ENCODE results near the gene ZP2. TPM values are rescaled to one million over a fixed set of nuclear protein-coding genes. Genes with fewer than 3 reads are reported as not detected.

The ZP2 gene
- total RNA-seq, 1 donor from 2014 or later: not detected

GRCh38 chr16:21224800-21225199 is 13.4 kb upstream of the ZP2 start:
- H3K9me3 Mint-ChIP-seq: no peaks in the 10 kb centered on the region
- TF ChIP-seq CTCF (conservative IDR thresholded peaks at IDR 0.05): no peak

GRCh38 chr16:21223787-21224186 is 12.4 kb upstream of the ZP2 start:
- H3K27me3 Mint-ChIP-seq (ENCODE audit: low read depth): peaks cover 12% of the 10 kb centered on the region
- DNase-seq (ENCODE audit: low read depth, low spot score): no peak
- H3K4me3 Mint-ChIP-seq: no peak overlapping the region
- no peak for TF ChIP-seq CTCF (conservative IDR thresholded peaks at IDR 0.05)
- peaks cover 6% of the 10 kb centered on the region for H3K4me1 Mint-ChIP-seq
- H3K27ac Mint-ChIP-seq (ENCODE audit: unreplicated experiment): no peak overlapping the region
- no peaks in the 10 kb centered on the region for H3K36me3 Mint-ChIP-seq (ENCODE audit: low read depth)
- no peaks in the 10 kb centered on the region for H3K9me3 Mint-ChIP-seq

More at GRCh38 chr16:21224800-21225199, 13.4 kb upstream of the ZP2 start:
- no peaks in the 10 kb centered on the region for H3K36me3 Mint-ChIP-seq (ENCODE audit: low read depth)
- H3K27ac Mint-ChIP-seq (ENCODE audit: unreplicated experiment): no peak overlapping the region
- peaks cover 6% of the 10 kb centered on the region for H3K4me1 Mint-ChIP-seq
- no peak for DNase-seq (ENCODE audit: low read depth, low spot score)
- no peak overlapping the region for H3K4me3 Mint-ChIP-seq
- peaks cover 10% of the 10 kb centered on the region for H3K27me3 Mint-ChIP-seq (ENCODE audit: low read depth)

- H3K9me3 Mint-ChIP-seq: no peaks in the 10 kb centered on the region
- TF ChIP-seq CTCF (conservative IDR thresholded peaks at IDR 0.05): no peak
- no peaks in the 10 kb centered on the region for H3K36me3 Mint-ChIP-seq (ENCODE audit: low read depth)
- H3K4me3 Mint-ChIP-seq: no peak overlapping the region
- H3K27ac Mint-ChIP-seq (ENCODE audit: unreplicated experiment): no peak overlapping the region
- no peak for DNase-seq (ENCODE audit: low read depth, low spot score)
- H3K4me1 Mint-ChIP-seq: peaks cover 2% of the 10 kb centered on the region
- peaks cover 15% of the 10 kb centered on the region for H3K27me3 Mint-ChIP-seq (ENCODE audit: low read depth)
Measured at GRCh38 chr16:21222495-21223337, 11.3 kb upstream of the ZP2 start.

GRCh38 chr16:21219551-21219950 is 8.2 kb upstream of the ZP2 start:
- H3K9me3 Mint-ChIP-seq: no peaks in the 10 kb centered on the region
- no peak overlapping the region for H3K27ac Mint-ChIP-seq (ENCODE audit: unreplicated experiment)

GRCh38 chr16:21218153-21218552 is 6.8 kb upstream of the ZP2 start:
- Mint-ChIP-seq H3K36me3 (ENCODE audit: low read depth) (no peaks in the 10 kb centered on the region), H3K27ac (ENCODE audit: unreplicated experiment) (no peak overlapping the region)
- no peak for TF ChIP-seq CTCF (conservative IDR thresholded peaks at IDR 0.05)

More at GRCh38 chr16:21219551-21219950, 8.2 kb upstream of the ZP2 start:
- no peak for DNase-seq (ENCODE audit: low read depth, low spot score)
- peaks cover 15% of the 10 kb centered on the region for H3K27me3 Mint-ChIP-seq (ENCODE audit: low read depth)
- H3K36me3 Mint-ChIP-seq (ENCODE audit: low read depth): no peaks in the 10 kb centered on the region
- no peaks in the 10 kb centered on the region for H3K4me1 Mint-ChIP-seq
- H3K4me3 Mint-ChIP-seq: no peak overlapping the region
- no peak for TF ChIP-seq CTCF (conservative IDR thresholded peaks at IDR 0.05)

More at GRCh38 chr16:21218153-21218552, 6.8 kb upstream of the ZP2 start:
- Mint-ChIP-seq H3K9me3 (no peaks in the 10 kb centered on the region), H3K27me3 (ENCODE audit: low read depth) (peaks cover 21% of the 10 kb centered on the region), H3K4me1 (no peaks in the 10 kb centered on the region), H3K4me3 (no peak overlapping the region)
- no peak for DNase-seq (ENCODE audit: low read depth, low spot score)

Measured in neural crest cell (in vitro differentiated cells).